WTC11 (cell line): ENCODE data around the gene PTPRN2. TPM values are rescaled to one million over a fixed set of nuclear protein-coding genes. Genes with fewer than 3 reads are reported as not detected.

Source experiments
- ATAC-seq: fragments of 200-7000 bp; cut with Tn5 transposase; 2 replicates; pipeline ENCODE4 v1.10.0; 2021; ENCODE audit warnings: mild to moderate bottlenecking, moderate library complexity
- CTCF ChIA-PET: fragments of 300-600 bp; sonication (Branson Sonifier 250); formaldehyde crosslinking; loops from one replicate; lab custom pipeline; 2021; ENCODE audit warnings: antibody characterized with exemption; lab: Charles Lee
- POLR2A ChIA-PET: fragments of 350-600 bp; sonication (Branson Sonifier 250); formaldehyde crosslinking; loops from one replicate; lab custom pipeline; 2021; ENCODE audit warnings: antibody characterized with exemption; lab: Charles Lee
- DNase-seq: peaks from one replicate; pipeline ENCODE4 v3.0.0; 2021; ENCODE audit warnings: low spot score
- H3K27ac Mint-ChIP-seq: 2 replicates; pipeline ENCODE4 v1.8.0; 2021; ENCODE audit warnings: mixed read lengths
- H3K27me3 Mint-ChIP-seq: 2 replicates; pipeline ENCODE4 v1.8.0; 2021; ENCODE audit warnings: low read depth, mild to moderate bottlenecking, moderate library complexity, mixed read lengths
- H3K36me3 Mint-ChIP-seq: 2 replicates; pipeline ENCODE4 v1.8.0; 2021; ENCODE audit warnings: mixed read lengths
- H3K4me1 Mint-ChIP-seq: 2 replicates; pipeline ENCODE4 v1.8.0; 2022; ENCODE audit warnings: mixed read lengths
- H3K4me3 Mint-ChIP-seq: 2 replicates; pipeline ENCODE4 v1.8.0; 2021; ENCODE audit warnings: mild to moderate bottlenecking, moderate library complexity, mixed read lengths
- H3K9me3 Mint-ChIP-seq: 2 replicates; pipeline ENCODE4 v1.8.0; 2021; ENCODE audit warnings: mixed read lengths
- CBFB ChIP-seq: sonication (generic); formaldehyde crosslinking; IDR thresholded peaks from 2 replicates; pipeline ENCODE4 v1.8.1; 2022; ENCODE audit warnings: mild to moderate bottlenecking, low read depth, missing genetic modification reagents
- ESRRA ChIP-seq: sonication (generic); formaldehyde crosslinking; IDR thresholded peaks from 2 replicates; pipeline ENCODE4 v1.8.1; 2022; ENCODE audit warnings: mild to moderate bottlenecking, missing genetic modification reagents, borderline replicate concordance
- HMGXB4 ChIP-seq: sonication (generic); formaldehyde crosslinking; IDR thresholded peaks from 2 replicates; pipeline ENCODE4 v1.8.1; 2023; ENCODE audit warnings: mild to moderate bottlenecking, moderate library complexity, missing genetic modification reagents
- JAZF1 ChIP-seq: fragments of 250-450 bp; sonication (Bioruptor Pico); IDR thresholded peaks from 2 replicates; pipeline ENCODE4 v1.9.0; 2021; ENCODE audit warnings: moderate library complexity, mild to moderate bottlenecking, inconsistent platforms
- MXD4 ChIP-seq: fragments of 250-450 bp; sonication (Bioruptor Pico); IDR thresholded peaks from 2 replicates; pipeline ENCODE4 v1.8.0; 2021; ENCODE audit warnings: mild to moderate bottlenecking, moderate library complexity, borderline replicate concordance
- NR2C2 ChIP-seq: sonication (generic); formaldehyde crosslinking; IDR thresholded peaks from 2 replicates; pipeline ENCODE4 v1.8.0; 2022; ENCODE audit warnings: mild to moderate bottlenecking, missing genetic modification reagents
- PRRX2 ChIP-seq: fragments of 250-450 bp; sonication (Bioruptor Pico); IDR thresholded peaks from 2 replicates; pipeline ENCODE4 v1.8.0; 2021; ENCODE audit warnings: mild to moderate bottlenecking
- RORB ChIP-seq: fragments of 250-450 bp; sonication (Bioruptor Pico); IDR thresholded peaks from 2 replicates; pipeline ENCODE4 v1.9.0; 2021; ENCODE audit warnings: mild to moderate bottlenecking
- SMAD3 ChIP-seq: sonication (generic); formaldehyde crosslinking; IDR thresholded peaks from 2 replicates; pipeline ENCODE4 v1.8.0; 2022; ENCODE audit warnings: missing genetic modification reagents, mild to moderate bottlenecking, borderline replicate concordance
- SP1 ChIP-seq: sonication (generic); formaldehyde crosslinking; conservative IDR thresholded peaks from 2 replicates; pipeline ENCODE4 v1.8.1; 2022; ENCODE audit warnings: missing genetic modification reagents
- TEAD4 ChIP-seq: sonication (generic); formaldehyde crosslinking; IDR thresholded peaks from 2 replicates; pipeline ENCODE4 v1.8.0; 2022; ENCODE audit warnings: mild to moderate bottlenecking, missing genetic modification reagents
- USF1 ChIP-seq: sonication (generic); formaldehyde crosslinking; IDR thresholded peaks from 2 replicates; pipeline ENCODE4 v1.8.0; 2022; ENCODE audit warnings: mild to moderate bottlenecking, missing genetic modification reagents
- ZNF219 ChIP-seq: sonication (generic); formaldehyde crosslinking; IDR thresholded peaks from 2 replicates; pipeline ENCODE4 v1.8.0; 2023; ENCODE audit warnings: missing genetic modification reagents, mild to moderate bottlenecking, borderline replicate concordance
- ZNF263 ChIP-seq: sonication (generic); formaldehyde crosslinking; IDR thresholded peaks from 2 replicates; pipeline ENCODE4 v1.8.1; 2022; ENCODE audit warnings: low read depth, mild to moderate bottlenecking, moderate library complexity, missing genetic modification reagents
- ZSCAN18 ChIP-seq: fragments of 250-450 bp; sonication (Bioruptor Pico); IDR thresholded peaks from 2 replicates; pipeline ENCODE4 v2.1.2; 2022; ENCODE audit warnings: mild to moderate bottlenecking, moderate library complexity
- total RNA-seq: library from RNA; stranded (reverse); gene quantifications from 3 replicates; pipeline ENCODE4 v1.2.3, GENCODE V29; 2021
- TF ChIP-seq, protein P1 (sequence below): sonication (generic); formaldehyde crosslinking; IDR thresholded peaks from 2 replicates; pipeline ENCODE4 v1.8.0; 2022; ENCODE audit warnings: mild to moderate bottlenecking, missing genetic modification reagents
- TF ChIP-seq, protein P2 (sequence below): fragments of 250-450 bp; sonication (Bioruptor Pico); IDR thresholded peaks from 2 replicates; pipeline ENCODE4 v1.9.0; 2021; ENCODE audit warnings: mild to moderate bottlenecking
- TF ChIP-seq, protein P3 (sequence below): sonication (generic); formaldehyde crosslinking; IDR thresholded peaks from 2 replicates; pipeline ENCODE4 v1.8.0; 2023; ENCODE audit warnings: missing genetic modification reagents
- TF ChIP-seq, protein P4 (sequence below): fragments of 250-450 bp; sonication (Bioruptor Pico); IDR thresholded peaks from 2 replicates; pipeline ENCODE4 v1.9.0; 2021; ENCODE audit warnings: mild to moderate bottlenecking
- TF ChIP-seq, protein P5 (sequence below): fragments of 200-600 bp; IDR thresholded peaks from 2 replicates; pipeline ENCODE4 v1.8.0; 2022; ENCODE audit warnings: antibody characterized with exemption

The PTPRN2 gene
- total RNA-seq, 1 experiment from 2014 or later, result 4.7 TPM

DNA sequence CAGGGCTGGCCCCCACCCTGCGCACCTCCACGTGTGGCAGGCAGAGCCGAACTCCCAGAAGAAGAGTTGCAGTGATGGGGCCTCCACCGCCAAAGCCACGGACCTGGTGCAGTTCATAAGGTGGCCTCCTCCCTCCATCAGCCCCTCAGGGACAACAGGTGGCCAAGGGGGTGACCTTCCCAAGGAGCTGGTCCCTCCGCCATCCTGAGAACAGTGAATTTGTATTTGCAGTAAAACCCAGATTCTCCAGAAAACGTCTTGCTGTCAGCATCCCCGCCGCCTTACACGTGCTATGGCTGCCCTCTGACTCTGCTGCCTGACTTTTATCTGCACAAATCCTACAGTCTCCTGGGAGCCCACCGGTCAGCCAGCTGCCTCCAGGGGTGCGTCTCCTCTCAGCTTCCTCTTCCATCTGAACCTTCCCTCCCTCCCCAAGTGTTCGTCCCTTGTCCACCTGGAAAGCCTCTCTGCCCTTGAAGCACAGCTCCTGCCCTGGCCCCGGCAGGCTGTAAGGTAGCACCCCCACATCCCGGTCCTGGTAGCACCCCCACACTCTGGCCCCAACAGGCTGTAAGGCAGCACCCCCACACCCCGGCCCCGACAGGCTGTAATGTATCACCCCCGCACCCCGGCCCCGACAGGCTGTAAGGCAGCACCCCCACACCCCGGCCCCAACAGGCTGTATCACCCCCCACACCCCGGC, 311.8 kb downstream of the PTPRN2 start (continued):
- TF ChIP-seq, protein P1, sequence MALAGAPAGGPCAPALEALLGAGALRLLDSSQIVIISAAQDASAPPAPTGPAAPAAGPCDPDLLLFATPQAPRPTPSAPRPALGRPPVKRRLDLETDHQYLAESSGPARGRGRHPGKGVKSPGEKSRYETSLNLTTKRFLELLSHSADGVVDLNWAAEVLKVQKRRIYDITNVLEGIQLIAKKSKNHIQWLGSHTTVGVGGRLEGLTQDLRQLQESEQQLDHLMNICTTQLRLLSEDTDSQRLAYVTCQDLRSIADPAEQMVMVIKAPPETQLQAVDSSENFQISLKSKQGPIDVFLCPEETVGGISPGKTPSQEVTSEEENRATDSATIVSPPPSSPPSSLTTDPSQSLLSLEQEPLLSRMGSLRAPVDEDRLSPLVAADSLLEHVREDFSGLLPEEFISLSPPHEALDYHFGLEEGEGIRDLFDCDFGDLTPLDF, result no peak
- TF ChIP-seq RORB (CRISPR knock-in tag) (no peak), ZNF219 (no peak), ESRRA (no peak), CBFB (CRISPR knock-in tag) (no peak), HMGXB4 (CRISPR knock-in tag) (no peak)
- TF ChIP-seq, protein P2, sequence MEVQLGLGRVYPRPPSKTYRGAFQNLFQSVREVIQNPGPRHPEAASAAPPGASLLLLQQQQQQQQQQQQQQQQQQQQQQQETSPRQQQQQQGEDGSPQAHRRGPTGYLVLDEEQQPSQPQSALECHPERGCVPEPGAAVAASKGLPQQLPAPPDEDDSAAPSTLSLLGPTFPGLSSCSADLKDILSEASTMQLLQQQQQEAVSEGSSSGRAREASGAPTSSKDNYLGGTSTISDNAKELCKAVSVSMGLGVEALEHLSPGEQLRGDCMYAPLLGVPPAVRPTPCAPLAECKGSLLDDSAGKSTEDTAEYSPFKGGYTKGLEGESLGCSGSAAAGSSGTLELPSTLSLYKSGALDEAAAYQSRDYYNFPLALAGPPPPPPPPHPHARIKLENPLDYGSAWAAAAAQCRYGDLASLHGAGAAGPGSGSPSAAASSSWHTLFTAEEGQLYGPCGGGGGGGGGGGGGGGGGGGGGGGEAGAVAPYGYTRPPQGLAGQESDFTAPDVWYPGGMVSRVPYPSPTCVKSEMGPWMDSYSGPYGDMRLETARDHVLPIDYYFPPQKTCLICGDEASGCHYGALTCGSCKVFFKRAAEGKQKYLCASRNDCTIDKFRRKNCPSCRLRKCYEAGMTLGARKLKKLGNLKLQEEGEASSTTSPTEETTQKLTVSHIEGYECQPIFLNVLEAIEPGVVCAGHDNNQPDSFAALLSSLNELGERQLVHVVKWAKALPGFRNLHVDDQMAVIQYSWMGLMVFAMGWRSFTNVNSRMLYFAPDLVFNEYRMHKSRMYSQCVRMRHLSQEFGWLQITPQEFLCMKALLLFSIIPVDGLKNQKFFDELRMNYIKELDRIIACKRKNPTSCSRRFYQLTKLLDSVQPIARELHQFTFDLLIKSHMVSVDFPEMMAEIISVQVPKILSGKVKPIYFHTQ (CRISPR knock-in tag), result no peak
- TF ChIP-seq, protein P3, sequence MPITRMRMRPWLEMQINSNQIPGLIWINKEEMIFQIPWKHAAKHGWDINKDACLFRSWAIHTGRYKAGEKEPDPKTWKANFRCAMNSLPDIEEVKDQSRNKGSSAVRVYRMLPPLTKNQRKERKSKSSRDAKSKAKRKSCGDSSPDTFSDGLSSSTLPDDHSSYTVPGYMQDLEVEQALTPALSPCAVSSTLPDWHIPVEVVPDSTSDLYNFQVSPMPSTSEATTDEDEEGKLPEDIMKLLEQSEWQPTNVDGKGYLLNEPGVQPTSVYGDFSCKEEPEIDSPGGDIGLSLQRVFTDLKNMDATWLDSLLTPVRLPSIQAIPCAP (CRISPR knock-in tag), result no peak
- TF ChIP-seq, all 79 proteins: peak for 0

GRCh38 chr7:158274996-158275395, 312.6 kb downstream of the PTPRN2 start:
- peak; percentile 9 for DNase-seq
- ChIA-PET CTCF (interaction anchor here (0.7 kb wide), 1 partner anchor 51 kb away, joined by 4 read pairs; no protein-coding TSS in a partner anchor), POLR2A (no interaction called here)
- ATAC-seq, result no peak
- Mint-ChIP-seq H3K27me3 (no peaks in the 10 kb centered on the region), H3K4me1 (peaks cover 7% of the 10 kb centered on the region; the same call in 1 of the 2 replicates), H3K36me3 (peaks cover 17% of the 10 kb centered on the region), H3K27ac (no peak overlapping the region), H3K4me3 (no peak overlapping the region), H3K9me3 (peaks cover 7% of the 10 kb centered on the region)
- TF ChIP-seq, protein P4, sequence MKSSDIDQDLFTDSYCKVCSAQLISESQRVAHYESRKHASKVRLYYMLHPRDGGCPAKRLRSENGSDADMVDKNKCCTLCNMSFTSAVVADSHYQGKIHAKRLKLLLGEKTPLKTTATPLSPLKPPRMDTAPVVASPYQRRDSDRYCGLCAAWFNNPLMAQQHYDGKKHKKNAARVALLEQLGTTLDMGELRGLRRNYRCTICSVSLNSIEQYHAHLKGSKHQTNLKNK (CRISPR knock-in tag), result no peak
- TF ChIP-seq JAZF1 (CRISPR knock-in tag) (no peak), USF1 (CRISPR knock-in tag) (no peak), SMAD3 (CRISPR knock-in tag) (no peak), ZNF263 (no peak; the same call in 1 of the 2 replicates)

DNA sequence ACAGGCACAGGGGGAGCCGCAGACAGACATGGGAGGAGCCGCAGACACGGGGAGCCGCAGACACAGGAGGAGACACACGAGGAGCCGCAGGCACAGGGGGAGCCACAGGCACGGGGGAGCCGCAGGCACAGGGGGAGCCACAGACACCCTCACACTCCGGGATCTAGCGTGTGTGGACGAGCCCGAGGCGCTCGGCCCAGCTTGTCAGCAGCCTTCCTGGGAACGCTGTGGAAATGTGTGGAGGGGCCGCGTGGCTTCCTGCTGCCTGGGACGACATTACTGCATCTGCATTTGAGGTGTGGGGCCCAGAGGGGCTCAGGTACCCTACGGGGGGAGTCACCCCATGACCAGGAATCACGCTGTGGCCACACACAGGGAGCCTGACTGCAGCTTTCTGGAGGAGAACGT, 313.2 kb downstream of the PTPRN2 start:
- ChIA-PET CTCF (interaction anchor here (0.7 kb wide), 1 partner anchor 51 kb away, joined by 4 read pairs; no protein-coding TSS in a partner anchor), POLR2A (no interaction called here)
- Mint-ChIP-seq H3K27ac (no peak overlapping the region), H3K9me3 (peaks cover 7% of the 10 kb centered on the region), H3K27me3 (no peaks in the 10 kb centered on the region), H3K36me3 (peaks cover 17% of the 10 kb centered on the region), H3K4me1 (peaks cover 7% of the 10 kb centered on the region; the same call in 1 of the 2 replicates), H3K4me3 (no peak overlapping the region)
- ATAC-seq (no peak), DNase-seq (peak; percentile 3)
- TF ChIP-seq ZSCAN18 (CRISPR knock-in tag), result no peak
- no peak for TF ChIP-seq PRRX2 (CRISPR knock-in tag)
- TF ChIP-seq NR2C2 (CRISPR knock-in tag), result no peak
- no peak for TF ChIP-seq SP1 (CRISPR knock-in tag)
- no peak for TF ChIP-seq HMGXB4 (CRISPR knock-in tag)
- TF ChIP-seq, protein P5, sequence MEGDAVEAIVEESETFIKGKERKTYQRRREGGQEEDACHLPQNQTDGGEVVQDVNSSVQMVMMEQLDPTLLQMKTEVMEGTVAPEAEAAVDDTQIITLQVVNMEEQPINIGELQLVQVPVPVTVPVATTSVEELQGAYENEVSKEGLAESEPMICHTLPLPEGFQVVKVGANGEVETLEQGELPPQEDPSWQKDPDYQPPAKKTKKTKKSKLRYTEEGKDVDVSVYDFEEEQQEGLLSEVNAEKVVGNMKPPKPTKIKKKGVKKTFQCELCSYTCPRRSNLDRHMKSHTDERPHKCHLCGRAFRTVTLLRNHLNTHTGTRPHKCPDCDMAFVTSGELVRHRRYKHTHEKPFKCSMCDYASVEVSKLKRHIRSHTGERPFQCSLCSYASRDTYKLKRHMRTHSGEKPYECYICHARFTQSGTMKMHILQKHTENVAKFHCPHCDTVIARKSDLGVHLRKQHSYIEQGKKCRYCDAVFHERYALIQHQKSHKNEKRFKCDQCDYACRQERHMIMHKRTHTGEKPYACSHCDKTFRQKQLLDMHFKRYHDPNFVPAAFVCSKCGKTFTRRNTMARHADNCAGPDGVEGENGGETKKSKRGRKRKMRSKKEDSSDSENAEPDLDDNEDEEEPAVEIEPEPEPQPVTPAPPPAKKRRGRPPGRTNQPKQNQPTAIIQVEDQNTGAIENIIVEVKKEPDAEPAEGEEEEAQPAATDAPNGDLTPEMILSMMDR, result no peak
- no peak for TF ChIP-seq MXD4 (CRISPR knock-in tag)
- no peak for TF ChIP-seq TEAD4 (CRISPR knock-in tag)
